OCI-LY7 (cell line): ENCODE measurements around the gene CGA. TPM values are rescaled to one million over a fixed set of nuclear protein-coding genes. Genes with fewer than 3 reads are reported as not detected.

Experiments
- BruUV-seq: library from RNA; stranded (reverse); fragments of 400-500 nt; replicated peaks from 2 replicates; lab custom pipeline; 2021; lab: Mats Ljungman, UMichigan
- CTCF ChIA-PET: fragments of 300-600 bp; sonication (Branson Sonifier 250); formaldehyde crosslinking; loops from one replicate; lab custom pipeline; 2022; ENCODE audit warnings: antibody characterized with exemption; ENCODE audit not compliant: unreplicated experiment; lab: Charles Lee
- POLR2A ChIA-PET: fragments of 300-600 bp; sonication (Branson Sonifier 250); formaldehyde crosslinking; loops from one replicate; lab custom pipeline; 2022; ENCODE audit warnings: antibody characterized with exemption; lab: Charles Lee
- DNase-seq: peaks from one replicate; pipeline ENCODE4 v3.0.0-alpha.2; 2015; ENCODE audit warnings: low spot score
- H2AFZ ChIP-seq: fragments of 200-600 bp; sonication (generic), shearing (Covaris generic); 2 replicates; pipeline ENCODE4 v1.6.1; 2014; ENCODE audit warnings: mild to moderate bottlenecking, antibody characterized with exemption, low read length, moderate library complexity
- H3K27ac ChIP-seq: fragments of 200-600 bp; sonication (generic); 2 replicates; pipeline ENCODE4 v1.5.1; 2014; ENCODE audit warnings: mixed run types, low read depth, mild to moderate bottlenecking, moderate library complexity, low read length, inconsistent platforms; ENCODE audit not compliant: poor library complexity, severe bottlenecking
- H3K36me3 ChIP-seq: fragments of 200-600 bp; sonication (generic); 2 replicates; pipeline ENCODE4 v1.6.1; 2014; ENCODE audit warnings: mild to moderate bottlenecking, antibody characterized with exemption, low read length, moderate library complexity, mixed read lengths; ENCODE audit not compliant: insufficient read depth
- H3K4me1 ChIP-seq: fragments of 200-600 bp; sonication (generic); 2 replicates; pipeline ENCODE4 v1.5.1; 2014; ENCODE audit warnings: mild to moderate bottlenecking, low read length; ENCODE audit not compliant: insufficient read depth, poor library complexity, severe bottlenecking
- H3K4me2 ChIP-seq: fragments of 200-600 bp; sonication (generic); 2 replicates; pipeline ENCODE4 v1.6.1; 2014; ENCODE audit warnings: mild to moderate bottlenecking, low read length
- H3K4me3 ChIP-seq: fragments of 200-600 bp; sonication (generic); 2 replicates; pipeline ENCODE4 v1.5.1; 2014; ENCODE audit warnings: mild to moderate bottlenecking, low read depth, low read length; ENCODE audit not compliant: poor library complexity, severe bottlenecking
- H3K79me2 ChIP-seq: fragments of 200-600 bp; sonication (generic); 2 replicates; pipeline ENCODE4 v1.6.1; 2016; ENCODE audit warnings: low read depth, mild to moderate bottlenecking, low read length, moderate library complexity, mixed read lengths; ENCODE audit not compliant: insufficient read depth
- H3K9me2 ChIP-seq: fragments of 200-600 bp; sonication (generic); 2 replicates; pipeline ENCODE4 v1.6.1; 2016; ENCODE audit warnings: mild to moderate bottlenecking, low read length, mixed read lengths; ENCODE audit not compliant: insufficient read depth
- H3K9me3 ChIP-seq: fragments of 200-600 bp; sonication (generic); 2 replicates; pipeline ENCODE4 v1.6.1; 2014; ENCODE audit warnings: mild to moderate bottlenecking, mixed run types, low read length, mixed read lengths
- H4K20me1 ChIP-seq: fragments of 200-600 bp; sonication (generic); 2 replicates; pipeline ENCODE4 v1.6.1; 2014; ENCODE audit warnings: mild to moderate bottlenecking, antibody characterized with exemption, low read length, moderate library complexity, mixed read lengths; ENCODE audit not compliant: insufficient read depth
- CTCF ChIP-seq: fragments of 200-600 bp; sonication (generic); conservative IDR thresholded peaks from 2 replicates; pipeline ENCODE4 v1.5.1; 2014; ENCODE audit warnings: mild to moderate bottlenecking, antibody characterized with exemption, low read length, moderate library complexity, mixed read lengths
- EZH2phosphoT487 ChIP-seq: fragments of 200-600 bp; sonication (generic); IDR thresholded peaks from 2 replicates; pipeline ENCODE4 v1.6.1; 2018; ENCODE audit warnings: low read depth, borderline replicate concordance, mild to moderate bottlenecking, mixed run types, antibody characterized with exemption, low read length, moderate library complexity, mixed read lengths
- intact Hi-C: fragments of 100-400 bp; cut with micrococcal nuclease; formaldehyde crosslinking; loops from one replicate; pipeline ENCODE4 v1.10.0; 2022; ENCODE audit not compliant: unreplicated experiment
- total RNA-seq, 2 experiments: library from RNA; depleted of rRNA in 1 of 2; stranded (reverse); fragments of >200 nt in 1 of 2; shearing (Covaris generic) in 1 of 2; gene quantifications; 2 replicates each; pipeline ENCODE4 v1.2.3, GENCODE V29; 2014 to 2022

Gene CGA
- total RNA-seq, 2 experiments from 2014 or later: not detected

DNA sequence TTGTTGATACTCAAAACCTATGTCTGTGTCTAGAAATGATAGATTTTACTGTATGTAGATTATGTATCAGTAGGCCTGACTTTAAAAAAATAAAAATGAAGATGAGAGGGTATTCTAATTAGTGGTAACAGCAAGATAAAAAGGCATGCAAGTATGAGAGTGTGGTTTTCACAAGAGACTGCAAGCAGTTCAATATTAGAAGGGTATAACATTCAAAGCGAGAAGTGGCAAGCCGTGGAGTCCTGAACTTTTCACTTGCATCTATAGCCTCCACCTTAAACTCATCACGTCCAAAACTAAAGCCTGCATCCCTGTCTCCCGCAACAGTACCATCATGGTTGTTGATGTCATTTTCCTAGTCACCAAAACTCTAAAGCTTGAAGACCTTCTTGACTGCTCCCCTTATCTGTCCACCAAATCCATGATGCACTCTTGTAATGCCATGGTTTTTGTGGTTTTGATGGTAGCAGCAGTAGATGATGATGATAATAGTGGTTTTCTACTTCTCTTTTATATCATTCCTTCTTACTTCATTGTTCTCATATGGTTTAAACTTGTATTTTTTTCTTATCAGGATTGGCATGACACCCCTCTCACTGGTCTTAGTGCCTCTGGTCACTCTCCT, 9.2 kb upstream of the CGA start:
- CTCF ChIA-PET: no interaction called here
- Histone ChIP-seq H3K27ac (no peak overlapping the region), H3K9me2 (no peaks in the 10 kb centered on the region), H3K36me3 (no peaks in the 10 kb centered on the region), H4K20me1 (no peaks in the 10 kb centered on the region), H3K79me2 (no peaks in the 10 kb centered on the region), H3K4me1 (no peaks in the 10 kb centered on the region), H2AFZ (no peak overlapping the region), H3K4me3 (no peak overlapping the region), H3K9me3 (no peaks in the 10 kb centered on the region), H3K4me2 (no peak overlapping the region)
- POLR2A ChIA-PET: interaction anchor here (0.6 kb wide), 1 partner anchor 315 kb away, joined by 3 read pairs; no protein-coding TSS in a partner anchor
- no TSS peak for BruUV-seq
- intact Hi-C loops: no loop called here
- TF ChIP-seq CTCF (no peak), EZH2phosphoT487 (no peak)
- DNase-seq: no peak

- intact Hi-C loops: no loop called here
- no peak overlapping the region for H3K27ac ChIP-seq
- no peaks in the 10 kb centered on the region for H3K9me3 ChIP-seq
- BruUV-seq: no TSS peak
- TF ChIP-seq EZH2phosphoT487 (no peak), CTCF (no peak)
- no peak overlapping the region for H3K4me2 ChIP-seq
- H2AFZ ChIP-seq: no peak overlapping the region
- no peaks in the 10 kb centered on the region for H3K4me1 ChIP-seq
- no peaks in the 10 kb centered on the region for H3K36me3 ChIP-seq
- H4K20me1 ChIP-seq: no peaks in the 10 kb centered on the region
- ChIA-PET POLR2A (interaction anchor here (0.6 to 1.1 kb wide), 4 partner anchors 9 to 1571 kb away, joined by 3 to 5 read pairs (median 4); no protein-coding TSS in a partner anchor), CTCF (interaction anchor here (1.0 kb wide), 1 partner anchor 35 kb away, joined by 3 read pairs; no protein-coding TSS in a partner anchor)
- no peak for DNase-seq
- no peaks in the 10 kb centered on the region for H3K9me2 ChIP-seq
- no peaks in the 10 kb centered on the region for H3K79me2 ChIP-seq
- H3K4me3 ChIP-seq: no peak overlapping the region
These were observed 7.3 kb upstream of the CGA start for GRCh38 chr6:87102151-87102621.

DNA sequence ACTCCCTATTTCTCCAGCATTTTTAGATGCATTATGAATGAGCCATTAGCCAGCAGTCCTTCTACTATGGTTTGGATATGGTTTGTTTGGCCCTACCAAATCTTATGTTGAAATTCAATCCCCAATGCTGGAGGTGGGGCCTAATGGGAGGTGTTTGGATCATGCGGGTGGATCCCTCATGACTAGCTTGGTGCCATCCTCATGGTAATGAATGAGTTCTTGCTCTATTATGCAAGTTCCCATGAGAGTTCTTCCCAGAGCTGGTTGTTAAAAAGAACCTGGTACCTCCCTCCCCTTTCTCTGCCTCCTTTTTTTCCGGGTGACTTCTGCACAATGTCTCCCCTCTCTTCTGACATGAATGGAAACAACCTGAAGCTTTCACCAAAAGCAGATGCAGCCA, 6.2 kb upstream of the CGA start:
- H3K4me1 ChIP-seq: no peaks in the 10 kb centered on the region
- H2AFZ ChIP-seq: no peak overlapping the region
- ChIA-PET POLR2A (no interaction called here), CTCF (no interaction called here)
- no peaks in the 10 kb centered on the region for H4K20me1 ChIP-seq
- intact Hi-C loops: no loop called here
- no peaks in the 10 kb centered on the region for H3K79me2 ChIP-seq
- no peak for TF ChIP-seq CTCF
- TF ChIP-seq EZH2phosphoT487: no peak
- no peak overlapping the region for H3K4me3 ChIP-seq
- no peaks in the 10 kb centered on the region for H3K9me2 ChIP-seq
- no peaks in the 10 kb centered on the region for H3K36me3 ChIP-seq
- no peak for DNase-seq
- no peak overlapping the region for H3K4me2 ChIP-seq
- H3K27ac ChIP-seq: no peak overlapping the region
- BruUV-seq: no TSS peak
- no peaks in the 10 kb centered on the region for H3K9me3 ChIP-seq
